Measurements from ENCODE around the gene TUBB.
A peak's percentile ranks its signal among the peaks of the same experiment; 100 is the strongest.

Gene TUBB

GRCh38 chr6:30730601-30731435, 10.7 kb downstream of the TUBB start:
- H2AFZ ChIP-seq (ENCODE audit: low read depth), result peak overlapping the region; percentile 14; the same call in 1 of the 2 replicates
- no peak overlapping the region for H3K9ac ChIP-seq
- H3K27me3 ChIP-seq (ENCODE audit: insufficient read depth, low read depth), result no peaks in the 10 kb centered on the region
- no peaks in the 10 kb centered on the region for H3K79me2 ChIP-seq (ENCODE audit: insufficient read depth, low read depth)
- peak; percentile 60 for TF ChIP-seq CTCF (conservative IDR thresholded peaks at IDR 0.05; ENCODE audit: low read depth, low read length)
- no peak overlapping the region for H3K4me3 ChIP-seq (IDR thresholded peaks at IDR 0.05; ENCODE audit: insufficient read depth, low read depth, low read length)
- H3K4me2 ChIP-seq, result peak overlapping the region; percentile 41; the same call in 1 of the 2 replicates
- no peaks in the 10 kb centered on the region for H4K20me1 ChIP-seq (ENCODE audit: insufficient read depth)
- H3K36me3 ChIP-seq (ENCODE audit: insufficient read depth), result no peaks in the 10 kb centered on the region
- H3K4me1 ChIP-seq (ENCODE audit: low read depth, poor library complexity, severe bottlenecking), result peaks cover 13% of the 10 kb centered on the region
- H3K27ac ChIP-seq, result no peak overlapping the region

GRCh38 chr6:30732237-30732943, 12.2 kb downstream of the TUBB start:
- H3K9ac ChIP-seq, result no peak overlapping the region
- H3K4me1 ChIP-seq (ENCODE audit: low read depth, poor library complexity, severe bottlenecking), result peaks cover 16% of the 10 kb centered on the region
- H2AFZ ChIP-seq (ENCODE audit: low read depth), result no peak overlapping the region
- H3K4me3 ChIP-seq (IDR thresholded peaks at IDR 0.05; ENCODE audit: insufficient read depth, low read depth, low read length), result no peak overlapping the region
- no peak overlapping the region for H3K4me2 ChIP-seq
- no peak for TF ChIP-seq CTCF (conservative IDR thresholded peaks at IDR 0.05; ENCODE audit: low read depth, low read length)
- H3K36me3 ChIP-seq (ENCODE audit: insufficient read depth), result no peaks in the 10 kb centered on the region
- no peaks in the 10 kb centered on the region for H3K27me3 ChIP-seq (ENCODE audit: insufficient read depth, low read depth)
- no peaks in the 10 kb centered on the region for H4K20me1 ChIP-seq (ENCODE audit: insufficient read depth)
- H3K79me2 ChIP-seq (ENCODE audit: insufficient read depth, low read depth), result no peaks in the 10 kb centered on the region
- no peak overlapping the region for H3K27ac ChIP-seq

- H4K20me1 ChIP-seq (ENCODE audit: insufficient read depth), result no peaks in the 10 kb centered on the region
- H3K9ac ChIP-seq, result no peak overlapping the region
- H3K4me2 ChIP-seq, result no peak overlapping the region
- no peak overlapping the region for H3K27ac ChIP-seq
- H3K4me1 ChIP-seq (ENCODE audit: low read depth, poor library complexity, severe bottlenecking), result peaks cover 24% of the 10 kb centered on the region
- H3K79me2 ChIP-seq (ENCODE audit: insufficient read depth, low read depth), result no peaks in the 10 kb centered on the region
- H3K27me3 ChIP-seq (ENCODE audit: insufficient read depth, low read depth), result no peaks in the 10 kb centered on the region
- TF ChIP-seq CTCF (conservative IDR thresholded peaks at IDR 0.05; ENCODE audit: low read depth, low read length), result no peak
- no peak overlapping the region for H2AFZ ChIP-seq (ENCODE audit: low read depth)
- no peaks in the 10 kb centered on the region for H3K36me3 ChIP-seq (ENCODE audit: insufficient read depth)
- H3K4me3 ChIP-seq (IDR thresholded peaks at IDR 0.05; ENCODE audit: insufficient read depth, low read depth, low read length), result no peak overlapping the region
Observed at GRCh38 chr6:30735668-30736314, 15.6 kb downstream of the TUBB start.

GRCh38 chr6:30738532-30738931, 18.4 kb downstream of the TUBB start:
- Histone ChIP-seq H3K4me3 (IDR thresholded peaks at IDR 0.05; ENCODE audit: insufficient read depth, low read depth, low read length) (no peak overlapping the region), H3K36me3 (ENCODE audit: insufficient read depth) (no peaks in the 10 kb centered on the region)

More at GRCh38 chr6:30738532-30738931, 18.4 kb downstream of the TUBB start:
- no peak for TF ChIP-seq CTCF (conservative IDR thresholded peaks at IDR 0.05; ENCODE audit: low read depth, low read length)
- Histone ChIP-seq H2AFZ (ENCODE audit: low read depth) (no peak overlapping the region), H3K4me2 (no peak overlapping the region), H3K27me3 (ENCODE audit: insufficient read depth, low read depth) (no peaks in the 10 kb centered on the region), H3K4me1 (ENCODE audit: low read depth, poor library complexity, severe bottlenecking) (peaks cover 30% of the 10 kb centered on the region), H3K79me2 (ENCODE audit: insufficient read depth, low read depth) (no peaks in the 10 kb centered on the region), H3K27ac (no peak overlapping the region), H3K9ac (no peak overlapping the region), H4K20me1 (ENCODE audit: insufficient read depth) (no peaks in the 10 kb centered on the region)
